ENCODE data around the gene CNRIP1.
A peak's percentile ranks its signal among the peaks of the same experiment; 100 is the strongest.
"Not testable (repeated sequence)": the region's sequence is repeated elsewhere in the genome, so short reads cannot be mapped to it uniquely, and the experiment has no call there.

CNRIP1 gene

DNA sequence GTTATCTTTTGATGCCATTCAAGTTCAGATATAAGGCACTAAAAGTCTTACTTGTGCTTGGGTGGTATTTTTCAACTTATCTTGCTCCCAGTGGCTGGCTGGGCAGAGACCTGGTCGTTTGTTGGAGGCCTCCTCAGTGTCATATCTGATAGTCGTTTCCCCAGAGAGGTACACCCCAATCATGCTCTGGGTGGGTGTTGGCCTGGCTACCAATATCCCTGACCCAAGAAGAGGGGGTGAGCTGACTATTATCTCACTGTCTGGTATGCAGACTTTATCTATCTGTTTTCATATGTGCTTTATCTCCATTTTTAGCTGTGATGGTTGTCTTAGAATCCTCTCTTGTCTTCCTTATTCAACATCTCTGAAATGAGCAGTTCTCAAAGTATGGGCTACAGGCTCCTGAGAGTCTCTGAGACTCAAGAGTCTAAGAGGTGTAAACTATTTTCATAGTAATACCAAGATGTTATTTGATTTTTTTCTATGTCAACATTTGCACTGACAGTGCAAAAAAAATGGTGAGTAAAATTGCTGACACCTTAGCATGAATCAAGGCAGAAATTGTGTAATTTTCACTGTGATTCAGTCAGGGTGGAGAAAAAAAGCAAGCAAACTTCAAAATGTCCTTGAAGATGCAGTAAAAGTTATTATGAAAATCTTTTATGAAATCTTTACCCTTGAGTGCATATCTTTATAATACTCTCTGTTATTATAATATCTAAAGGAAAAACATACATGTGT is 33.1 kb upstream of the CNRIP1 start:
- DNase-seq (ENCODE audit: low read depth in 2 of 2): peak; percentile 8 to 50
- no peak overlapping the region for H3K4me3 ChIP-seq (replicated peaks in 1 of 2; ENCODE audit: low read depth in 2 of 2, low read length in 2 of 2)
- TF ChIP-seq, protein P1, sequence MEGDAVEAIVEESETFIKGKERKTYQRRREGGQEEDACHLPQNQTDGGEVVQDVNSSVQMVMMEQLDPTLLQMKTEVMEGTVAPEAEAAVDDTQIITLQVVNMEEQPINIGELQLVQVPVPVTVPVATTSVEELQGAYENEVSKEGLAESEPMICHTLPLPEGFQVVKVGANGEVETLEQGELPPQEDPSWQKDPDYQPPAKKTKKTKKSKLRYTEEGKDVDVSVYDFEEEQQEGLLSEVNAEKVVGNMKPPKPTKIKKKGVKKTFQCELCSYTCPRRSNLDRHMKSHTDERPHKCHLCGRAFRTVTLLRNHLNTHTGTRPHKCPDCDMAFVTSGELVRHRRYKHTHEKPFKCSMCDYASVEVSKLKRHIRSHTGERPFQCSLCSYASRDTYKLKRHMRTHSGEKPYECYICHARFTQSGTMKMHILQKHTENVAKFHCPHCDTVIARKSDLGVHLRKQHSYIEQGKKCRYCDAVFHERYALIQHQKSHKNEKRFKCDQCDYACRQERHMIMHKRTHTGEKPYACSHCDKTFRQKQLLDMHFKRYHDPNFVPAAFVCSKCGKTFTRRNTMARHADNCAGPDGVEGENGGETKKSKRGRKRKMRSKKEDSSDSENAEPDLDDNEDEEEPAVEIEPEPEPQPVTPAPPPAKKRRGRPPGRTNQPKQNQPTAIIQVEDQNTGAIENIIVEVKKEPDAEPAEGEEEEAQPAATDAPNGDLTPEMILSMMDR (IDR thresholded peaks at IDR 0.05; ENCODE audit: low read depth, low read length): no peak

DNA sequence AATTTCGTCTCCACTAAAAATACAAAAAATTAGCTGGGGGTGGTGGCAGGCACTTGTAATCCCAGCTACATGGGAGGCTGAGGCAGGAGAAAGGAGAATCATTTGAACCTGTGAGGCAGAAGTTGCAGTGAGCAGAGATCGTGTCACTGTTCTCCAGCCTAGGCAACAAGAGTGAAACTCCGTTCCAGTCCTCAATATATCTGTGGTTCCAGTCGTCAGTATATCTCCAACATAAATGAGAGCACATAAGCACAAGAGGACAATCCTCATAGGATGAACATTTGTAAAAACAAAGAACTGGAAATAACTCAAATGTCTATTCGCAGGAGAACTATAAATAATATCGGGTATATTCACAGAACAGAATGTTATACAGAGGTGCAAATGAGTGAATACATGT is 32.2 kb upstream of the CNRIP1 start:
- TF ChIP-seq, protein P1 (IDR thresholded peaks at IDR 0.05; ENCODE audit: low read depth, low read length): no peak
- no peak for DNase-seq (ENCODE audit: low read depth in 2 of 2)

GRCh38 chr2:68349091-68349490 is 29.3 kb upstream of the CNRIP1 start:
- not testable (repeated sequence) for H3K4me3 ChIP-seq (replicated peaks in 1 of 2; ENCODE audit: low read depth in 2 of 2, low read length in 2 of 2); DNase-seq (ENCODE audit: low read depth in 2 of 2)

More for the DNA sequence above, 32.2 kb upstream of the CNRIP1 start:
- H3K4me3 ChIP-seq (replicated peaks in 1 of 2; ENCODE audit: low read depth in 2 of 2, low read length in 2 of 2): no peak overlapping the region

GRCh38 chr2:68345129-68345875 is 25.6 kb upstream of the CNRIP1 start:
- TF ChIP-seq, protein P1 (IDR thresholded peaks at IDR 0.05; ENCODE audit: low read depth, low read length): no peak
- DNase-seq (ENCODE audit: low read depth in 2 of 2): no peak

DNA sequence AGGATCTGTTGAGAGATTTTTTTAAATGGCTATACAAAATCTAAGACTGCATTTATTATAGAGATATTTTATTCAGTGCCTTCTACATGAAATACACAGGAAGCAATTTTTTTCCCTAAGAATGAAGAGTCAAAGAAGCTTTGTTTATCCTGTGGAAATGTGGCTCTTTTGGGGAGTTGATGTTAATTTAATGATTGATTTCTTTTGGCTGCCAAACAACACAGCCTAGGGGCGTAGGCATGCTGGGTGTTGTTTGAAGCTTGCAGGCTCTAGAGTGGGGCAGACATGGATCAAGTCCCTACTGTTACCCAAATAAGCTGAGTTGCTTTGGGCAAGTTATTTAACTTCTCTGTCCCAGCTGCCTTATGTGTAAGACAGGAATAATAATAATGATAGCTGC is 24.3 kb upstream of the CNRIP1 start:
- DNase-seq (ENCODE audit: low read depth in 2 of 2): no peak
- H3K4me3 ChIP-seq (replicated peaks in 1 of 2; ENCODE audit: low read depth in 2 of 2, low read length in 2 of 2): no peak overlapping the region
- TF ChIP-seq, protein P1 (IDR thresholded peaks at IDR 0.05; ENCODE audit: low read depth, low read length): no peak

More at GRCh38 chr2:68345129-68345875, 25.6 kb upstream of the CNRIP1 start:
- no peak overlapping the region for H3K4me3 ChIP-seq (replicated peaks in 1 of 2; ENCODE audit: low read depth in 2 of 2, low read length in 2 of 2)

- no peak overlapping the region for H3K4me3 ChIP-seq (replicated peaks in 1 of 2; ENCODE audit: low read depth in 2 of 2, low read length in 2 of 2)
- TF ChIP-seq, protein P1 (IDR thresholded peaks at IDR 0.05; ENCODE audit: low read depth, low read length): no peak
- DNase-seq (ENCODE audit: low read depth in 2 of 2): no peak
Measured at GRCh38 chr2:68342470-68342869, 22.7 kb upstream of the CNRIP1 start.

DNA sequence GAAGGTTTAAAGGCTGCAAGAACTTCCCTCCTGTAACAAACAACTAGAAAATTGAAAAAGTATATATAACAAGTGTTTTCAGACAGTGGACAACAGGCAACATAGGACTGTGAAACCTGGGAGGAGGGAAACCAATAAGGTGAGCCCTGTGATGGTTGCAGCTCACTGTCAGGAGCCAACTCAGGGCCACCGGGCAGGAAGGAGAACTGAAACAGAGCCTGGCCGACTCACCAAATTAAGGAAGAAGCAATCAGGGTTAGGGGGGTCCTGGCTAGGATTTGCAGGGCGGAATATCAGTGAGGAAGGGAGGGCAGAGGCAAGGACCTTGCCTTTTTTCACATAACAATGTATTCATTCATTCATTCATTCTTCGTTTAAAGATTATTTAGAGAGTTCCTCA is 21.8 kb upstream of the CNRIP1 start:
- DNase-seq (ENCODE audit: low read depth in 2 of 2): no peak
- TF ChIP-seq, protein P1 (IDR thresholded peaks at IDR 0.05; ENCODE audit: low read depth, low read length): no peak

More for the DNA sequence above, 21.8 kb upstream of the CNRIP1 start:
- H3K4me3 ChIP-seq (replicated peaks in 1 of 2; ENCODE audit: low read depth in 2 of 2, low read length in 2 of 2): no peak overlapping the region

Data from cardiac fibroblast (primary cell).